ENCODE results near the gene TMEM125.

The TMEM125 gene

GRCh38 chr1:43294761-43295160 is 25.0 kb downstream of the TMEM125 start:
- DNase-seq: no peak

- DNase-seq: no peak
Observed at GRCh38 chr1:43296207-43296606, 26.4 kb downstream of the TMEM125 start.

- DNase-seq: no peak
Observed at GRCh38 chr1:43298055-43298454, 28.3 kb downstream of the TMEM125 start.

DNA sequence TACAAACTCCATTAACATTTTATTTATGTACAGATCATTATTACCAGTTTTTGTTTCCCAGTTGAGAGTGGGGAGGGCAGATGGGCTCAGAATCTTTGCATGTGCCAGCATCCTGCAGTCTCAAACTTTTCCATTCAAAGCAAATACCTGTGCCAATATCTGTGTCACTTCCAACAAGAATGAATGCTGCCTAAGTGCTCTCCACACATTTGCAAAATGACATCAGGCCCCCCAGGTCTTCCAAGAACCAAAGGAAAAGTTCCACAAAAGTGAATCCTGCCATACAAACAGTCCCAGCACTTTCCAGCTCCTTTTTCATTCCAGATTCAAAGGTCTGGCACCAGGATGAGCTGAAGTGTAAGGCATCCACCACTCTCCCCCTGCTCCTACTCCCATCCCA is 29.3 kb downstream of the TMEM125 start:
- DNase-seq: no peak

DNA sequence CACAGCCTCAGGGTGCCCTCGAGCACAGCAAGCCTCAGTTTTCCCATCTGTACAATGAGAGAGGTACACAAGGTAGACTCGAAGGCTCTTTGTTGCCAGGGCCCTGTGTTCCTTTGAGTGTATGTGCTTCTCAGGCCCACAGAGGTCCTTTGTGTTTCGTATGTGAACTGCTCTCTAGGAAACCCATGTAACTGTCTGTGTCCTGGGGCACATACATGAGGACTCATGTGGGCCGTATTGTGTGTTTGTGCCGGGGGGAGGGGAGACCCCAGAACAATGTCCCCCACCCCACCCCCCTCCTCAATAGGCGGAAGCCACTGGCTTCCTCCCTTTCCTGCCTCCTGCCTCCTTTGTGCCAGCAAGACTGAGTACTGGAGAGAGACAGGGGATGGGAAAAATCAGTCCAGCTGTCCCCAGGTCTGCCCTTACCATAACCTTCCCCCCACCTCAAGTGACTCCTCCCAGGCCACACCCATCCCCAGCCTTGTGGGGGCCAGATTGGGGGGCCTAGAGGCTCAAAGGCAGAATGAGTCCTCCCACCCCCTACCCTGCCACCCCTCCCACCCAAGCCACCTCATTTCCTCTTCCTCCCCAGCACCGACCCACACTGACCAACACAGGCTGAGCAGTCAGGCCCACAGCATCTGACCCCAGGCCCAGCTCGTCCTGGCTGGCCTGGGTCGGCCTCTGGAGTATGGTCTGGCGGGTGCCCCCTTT is 30.8 kb downstream of the TMEM125 start, which contains the start of gene TIE1:
Gene TIE1 (plus strand): TSS at position 605 of the 717 bp plus-strand sequence. CDS start 90 bp downstream, at position 695.
- DNase-seq: no peak

GRCh38 chr1:43302201-43302600 is 32.4 kb downstream of the TMEM125 start:
- DNase-seq: no peak

GRCh38 chr1:43302721-43303470 is 33.1 kb downstream of the TMEM125 start:
- DNase-seq: no peak

GRCh38 chr1:43303471-43304313 is 33.9 kb downstream of the TMEM125 start:
- no peak for DNase-seq

DNA sequence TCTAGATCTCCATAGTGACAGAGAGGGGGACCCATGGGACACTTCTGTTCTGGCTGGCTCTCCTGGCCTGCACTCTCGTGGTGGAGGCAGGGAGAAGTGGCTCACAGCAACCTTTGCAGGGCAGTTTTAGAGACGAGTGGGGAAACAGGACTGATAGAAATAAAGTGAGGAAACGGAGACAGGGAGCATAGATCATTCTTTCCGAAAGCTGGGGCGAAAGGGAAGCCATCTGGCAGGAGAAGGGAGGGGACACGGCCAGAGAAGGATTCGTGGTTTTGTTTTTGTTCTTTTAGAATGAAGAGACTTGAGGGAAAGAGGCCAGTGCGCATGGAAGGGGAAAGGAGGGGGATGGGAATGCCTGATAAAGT is 34.5 kb downstream of the TMEM125 start:
- DNase-seq: no peak

DNA sequence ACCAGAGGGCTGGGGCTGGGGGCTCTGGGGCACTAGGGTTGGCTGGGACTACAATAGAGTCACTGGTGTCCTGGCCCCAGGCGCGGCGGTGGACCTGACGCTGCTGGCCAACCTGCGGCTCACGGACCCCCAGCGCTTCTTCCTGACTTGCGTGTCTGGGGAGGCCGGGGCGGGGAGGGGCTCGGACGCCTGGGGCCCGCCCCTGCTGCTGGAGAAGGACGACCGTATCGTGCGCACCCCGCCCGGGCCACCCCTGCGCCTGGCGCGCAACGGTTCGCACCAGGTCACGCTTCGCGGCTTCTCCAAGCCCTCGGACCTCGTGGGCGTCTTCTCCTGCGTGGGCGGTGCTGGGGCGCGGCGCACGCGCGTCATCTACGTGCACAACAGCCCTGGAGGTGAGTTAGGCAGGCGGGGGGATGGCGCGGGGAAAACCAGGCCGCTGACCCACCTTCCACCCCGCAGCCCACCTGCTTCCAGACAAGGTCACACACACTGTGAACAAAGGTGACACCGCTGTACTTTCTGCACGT is 35.1 kb downstream of the TMEM125 start:
- DNase-seq: no peak

- DNase-seq: no peak
Observed at GRCh38 chr1:43305461-43305860, 35.7 kb downstream of the TMEM125 start.

- DNase-seq: no peak
Observed at GRCh38 chr1:43305926-43306687, 36.3 kb downstream of the TMEM125 start.

DNA sequence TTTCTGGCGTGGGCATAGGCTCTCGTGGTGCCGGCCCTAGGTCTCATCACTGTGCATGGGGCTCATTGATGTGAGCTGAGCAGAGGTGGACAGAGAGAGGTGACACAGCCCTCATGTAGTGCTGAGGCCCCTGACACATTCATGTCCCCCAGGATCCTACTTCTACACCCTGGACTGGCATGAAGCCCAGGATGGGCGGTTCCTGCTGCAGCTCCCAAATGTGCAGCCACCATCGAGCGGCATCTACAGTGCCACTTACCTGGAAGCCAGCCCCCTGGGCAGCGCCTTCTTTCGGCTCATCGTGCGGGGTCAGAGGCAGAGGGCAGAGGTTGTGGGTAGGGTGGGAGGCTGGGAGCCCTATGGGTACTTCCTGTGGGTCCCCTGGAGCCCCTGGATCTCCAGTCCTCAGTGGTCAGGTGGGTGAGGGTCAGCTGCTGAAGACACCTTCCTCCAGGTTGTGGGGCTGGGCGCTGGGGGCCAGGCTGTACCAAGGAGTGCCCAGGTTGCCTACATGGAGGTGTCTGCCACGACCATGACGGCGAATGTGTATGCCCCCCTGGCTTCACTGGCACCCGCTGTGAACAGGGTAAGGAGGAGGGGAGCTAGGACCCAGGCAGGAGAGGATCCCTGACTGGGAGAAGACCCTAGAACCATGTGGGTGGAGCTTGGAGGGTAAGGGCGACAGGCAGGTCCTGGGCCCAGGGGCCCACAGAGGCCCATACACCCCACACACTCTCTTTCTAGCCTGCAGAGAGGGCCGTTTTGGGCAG is 37.1 kb downstream of the TMEM125 start:
- DNase-seq: no peak

- DNase-seq: no peak
Observed at GRCh38 chr1:43307458-43308158, 37.8 kb downstream of the TMEM125 start.

DNA sequence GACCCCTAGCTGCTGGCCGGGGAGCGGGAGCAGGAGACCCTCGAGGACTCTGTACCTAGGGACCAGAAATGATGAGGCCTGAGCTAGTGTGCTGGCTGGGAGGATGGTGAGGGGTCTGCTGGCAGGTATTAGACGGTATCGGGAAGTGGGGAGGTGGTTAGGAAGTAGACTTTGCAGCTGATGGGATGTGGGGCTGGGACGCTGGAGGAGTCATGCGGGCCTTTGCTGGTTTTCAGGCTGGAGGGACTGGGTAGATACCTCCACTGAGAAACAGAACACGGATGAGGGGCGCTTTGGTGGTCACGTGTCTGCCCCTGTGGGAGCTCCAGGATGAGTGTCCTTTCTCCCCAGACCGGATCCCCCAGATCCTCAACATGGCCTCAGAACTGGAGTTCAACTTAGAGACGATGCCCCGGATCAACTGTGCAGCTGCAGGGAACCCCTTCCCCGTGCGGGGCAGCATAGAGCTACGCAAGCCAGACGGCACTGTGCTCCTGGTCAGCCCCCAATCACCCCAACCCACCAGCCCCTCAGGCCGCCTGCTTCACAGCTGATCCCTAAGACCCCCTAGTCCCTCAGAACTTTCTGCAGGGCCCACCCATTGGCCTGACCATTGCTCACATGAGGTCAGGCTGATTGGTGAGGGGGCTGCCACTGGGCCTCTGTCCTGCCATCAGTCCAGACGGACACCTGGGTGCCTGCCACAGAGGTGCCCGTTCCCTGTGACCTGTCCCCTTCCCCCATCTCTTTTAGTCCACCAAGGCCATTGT is 39.0 kb downstream of the TMEM125 start:
- no peak for DNase-seq

DNA sequence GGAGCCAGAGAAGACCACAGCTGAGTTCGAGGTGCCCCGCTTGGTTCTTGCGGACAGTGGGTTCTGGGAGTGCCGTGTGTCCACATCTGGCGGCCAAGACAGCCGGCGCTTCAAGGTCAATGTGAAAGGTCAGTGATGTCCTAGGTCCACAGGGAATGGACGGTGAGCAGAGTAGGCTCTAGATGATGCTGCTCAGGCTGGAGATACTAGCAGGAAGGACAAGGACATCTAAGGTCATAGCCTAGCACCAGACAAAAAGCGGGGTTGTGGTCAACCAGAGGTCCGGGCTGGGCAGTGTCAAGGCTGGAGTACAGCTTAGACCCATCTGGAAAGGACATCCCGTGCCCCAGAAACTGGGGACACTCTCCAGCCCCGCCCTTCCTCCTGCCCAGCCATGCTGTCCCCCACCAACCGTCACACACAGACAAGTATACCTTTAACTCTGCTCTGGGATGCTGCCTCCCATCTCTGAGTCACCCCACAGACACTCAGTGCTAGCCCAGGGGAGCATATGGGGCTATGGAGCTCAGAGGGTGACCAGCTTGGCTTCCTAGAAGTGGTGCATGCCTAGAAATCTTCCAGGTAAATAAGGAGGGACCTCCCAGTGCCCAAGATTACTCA is 39.7 kb downstream of the TMEM125 start:
- DNase-seq: no peak

GRCh38 chr1:43311521-43311920 is 41.7 kb downstream of the TMEM125 start:
- no peak for DNase-seq

GRCh38 chr1:43312212-43312623 is 42.4 kb downstream of the TMEM125 start:
- no peak for DNase-seq

DNA sequence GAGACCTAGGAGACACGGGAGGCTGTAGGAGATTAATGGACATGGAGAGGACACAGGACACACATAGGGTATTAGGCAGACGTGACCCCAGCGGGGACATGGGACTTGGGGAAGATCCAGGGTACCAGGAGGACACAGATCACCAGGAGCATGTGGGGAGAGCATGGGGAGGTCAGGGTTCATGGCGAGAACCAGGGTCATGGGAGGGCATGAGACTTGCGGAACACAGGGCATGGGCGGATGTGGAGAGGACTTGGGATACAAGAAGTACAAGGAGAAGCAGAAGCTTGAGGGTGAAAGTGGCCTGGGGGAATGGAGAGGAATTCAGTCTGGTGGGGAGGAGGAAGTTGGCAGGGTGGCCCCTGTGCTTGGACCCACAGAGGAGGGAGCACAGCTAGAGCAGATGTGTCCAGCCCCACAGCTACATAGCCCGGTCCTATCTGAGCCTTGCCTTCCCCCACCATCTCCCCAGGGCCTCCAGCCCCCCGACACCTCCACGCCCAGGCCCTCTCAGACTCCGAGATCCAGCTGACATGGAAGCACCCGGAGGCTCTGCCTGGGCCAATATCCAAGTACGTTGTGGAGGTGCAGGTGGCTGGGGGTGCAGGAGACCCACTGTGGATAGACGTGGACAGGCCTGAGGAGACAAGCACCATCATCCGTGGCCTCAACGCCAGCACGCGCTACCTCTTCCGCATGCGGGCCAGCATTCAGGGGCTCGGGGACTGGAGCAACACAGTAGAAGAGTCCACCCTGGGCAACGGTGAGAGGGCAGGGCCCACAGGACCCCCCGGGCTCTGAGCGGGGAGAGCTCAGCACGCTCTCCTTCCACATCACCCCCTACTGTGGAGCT is 43.1 kb downstream of the TMEM125 start:
- DNase-seq: no peak
